ENCODE results near the gene CNOT10.

CNOT10 gene

GRCh38 chr3:32684800-32685542, at the start of gene CNOT10:
Gene CNOT10 (plus strand): TSS chr3:32685188. CDS start chr3:32685461, 273 bp downstream.
- Histone ChIP-seq H3K9ac (ENCODE audit: low read length) (peak within 1 kb of the TSS; percentile 83), H2AFZ (ENCODE audit: low read depth, low read length, severe bottlenecking) (peak within 1 kb of the TSS; percentile 81), H3F3A (ENCODE audit: insufficient read depth) (no peaks in the 10 kb centered on the region; the same call in 1 of the 2 replicates), H3K9me3 (ENCODE audit: insufficient read depth, low read length) (no peaks in the 10 kb centered on the region), H3K36me3 (ENCODE audit: low read length) (no peaks in the 10 kb centered on the region), H3K79me2 (ENCODE audit: insufficient read depth, low read length) (peaks cover 47% of the 10 kb centered on the region), H4K20me1 (ENCODE audit: low read depth, low read length) (no peaks in the 10 kb centered on the region; the same call in 1 of the 2 replicates), H3K4me2 (ENCODE audit: low read depth, low read length, poor library complexity, severe bottlenecking) (peak within 1 kb of the TSS; percentile 97), H3K27ac (ENCODE audit: low read depth, low read length) (peak within 1 kb of the TSS; percentile 53), H3K4me3 (ENCODE audit: insufficient read depth, low read length, poor library complexity, severe bottlenecking) (peak within 1 kb of the TSS; percentile 89), H3K27me3 (ENCODE audit: low read length) (no peaks in the 10 kb centered on the region), H3K9me2 (replicated peaks; ENCODE audit: insufficient read depth, low read length) (no peaks in the 10 kb centered on the region)
- no peak for TF ChIP-seq EZH2phosphoT487 (conservative IDR thresholded peaks at IDR 0.05; ENCODE audit: low read length)
- TF ChIP-seq CTCF (IDR thresholded peaks at IDR 0.05; ENCODE audit: insufficient read depth, low read length, poor library complexity, severe bottlenecking), result no peak

- H3K27ac ChIP-seq (ENCODE audit: low read depth, low read length), result no peak overlapping the region
- no peaks in the 10 kb centered on the region for H4K20me1 ChIP-seq (ENCODE audit: low read depth, low read length)
- H2AFZ ChIP-seq (ENCODE audit: low read depth, low read length, severe bottlenecking), result no peak overlapping the region
- no peaks in the 10 kb centered on the region for H3K9me2 ChIP-seq (replicated peaks; ENCODE audit: insufficient read depth, low read length)
- H3K9me3 ChIP-seq (ENCODE audit: insufficient read depth, low read length), result no peaks in the 10 kb centered on the region
- H3K4me2 ChIP-seq (ENCODE audit: low read depth, low read length, poor library complexity, severe bottlenecking), result no peak overlapping the region
- no peaks in the 10 kb centered on the region for H3K79me2 ChIP-seq (ENCODE audit: insufficient read depth, low read length)
- no peak overlapping the region for H3K4me3 ChIP-seq (ENCODE audit: insufficient read depth, low read length, poor library complexity, severe bottlenecking)
- TF ChIP-seq CTCF (IDR thresholded peaks at IDR 0.05; ENCODE audit: insufficient read depth, low read length, poor library complexity, severe bottlenecking) (no peak), EZH2phosphoT487 (conservative IDR thresholded peaks at IDR 0.05; ENCODE audit: low read length) (no peak)
- no peaks in the 10 kb centered on the region for H3K27me3 ChIP-seq (ENCODE audit: low read length)
- no peaks in the 10 kb centered on the region for H3F3A ChIP-seq (ENCODE audit: insufficient read depth)
- H3K9ac ChIP-seq (ENCODE audit: low read length), result no peak overlapping the region
- no peaks in the 10 kb centered on the region for H3K36me3 ChIP-seq (ENCODE audit: low read length)
These were observed 44.0 kb upstream of the CNOT10 start for GRCh38 chr3:32640939-32641338.

GRCh38 chr3:32641356-32641755, 43.6 kb upstream of the CNOT10 start:
- H3K79me2 ChIP-seq (ENCODE audit: insufficient read depth, low read length), result no peaks in the 10 kb centered on the region
- no peaks in the 10 kb centered on the region for H3K36me3 ChIP-seq (ENCODE audit: low read length)
- no peak overlapping the region for H3K27ac ChIP-seq (ENCODE audit: low read depth, low read length)
- no peaks in the 10 kb centered on the region for H3F3A ChIP-seq (ENCODE audit: insufficient read depth)
- no peak overlapping the region for H3K4me3 ChIP-seq (ENCODE audit: insufficient read depth, low read length, poor library complexity, severe bottlenecking)
- no peaks in the 10 kb centered on the region for H4K20me1 ChIP-seq (ENCODE audit: low read depth, low read length)
- no peaks in the 10 kb centered on the region for H3K9me3 ChIP-seq (ENCODE audit: insufficient read depth, low read length)
- no peak overlapping the region for H2AFZ ChIP-seq (ENCODE audit: low read depth, low read length, severe bottlenecking)
- no peak for TF ChIP-seq CTCF (IDR thresholded peaks at IDR 0.05; ENCODE audit: insufficient read depth, low read length, poor library complexity, severe bottlenecking)
- no peak for TF ChIP-seq EZH2phosphoT487 (conservative IDR thresholded peaks at IDR 0.05; ENCODE audit: low read length)
- H3K27me3 ChIP-seq (ENCODE audit: low read length), result no peaks in the 10 kb centered on the region
- no peak overlapping the region for H3K4me2 ChIP-seq (ENCODE audit: low read depth, low read length, poor library complexity, severe bottlenecking)
- H3K9ac ChIP-seq (ENCODE audit: low read length), result no peak overlapping the region
- H3K9me2 ChIP-seq (replicated peaks; ENCODE audit: insufficient read depth, low read length), result no peaks in the 10 kb centered on the region
